ENCODE results near the gene ARHGAP10. TPM values are rescaled to one million over a fixed set of nuclear protein-coding genes. Genes with fewer than 3 reads are reported as not detected.
A peak's percentile ranks its signal among the peaks of the same experiment; 100 is the strongest.

Gene ARHGAP10
- polyA plus RNA-seq, 10 donors: 27.5 to 35.9 (median 32.4) TPM

DNA sequence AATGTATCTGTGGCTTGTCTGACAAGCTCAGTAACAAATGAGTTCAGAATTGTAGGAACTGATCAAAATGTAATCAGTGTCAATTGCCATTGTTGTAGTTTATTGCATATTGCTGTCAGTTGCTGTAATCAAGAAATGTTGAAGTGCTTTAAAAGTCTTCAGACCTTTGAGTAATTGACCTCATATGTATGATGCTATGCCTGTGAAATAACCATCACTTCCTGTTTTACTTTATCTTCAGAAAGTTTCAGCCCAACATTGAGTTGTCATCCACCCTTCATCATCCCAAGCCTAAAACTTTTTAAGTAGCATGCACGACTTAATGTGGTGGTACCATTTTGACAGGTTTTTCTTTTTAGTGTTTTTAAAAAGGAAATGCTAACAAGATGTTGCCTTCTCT, 212.4 kb downstream of the ARHGAP10 start:
- DNase-seq: no peak

- DNase-seq: no peak
Observed at GRCh38 chr4:147944670-147945260, 212.9 kb downstream of the ARHGAP10 start.

- no peak for DNase-seq
Observed at GRCh38 chr4:147948336-147948735, 216.4 kb downstream of the ARHGAP10 start.

GRCh38 chr4:147950261-147950660, 218.4 kb downstream of the ARHGAP10 start:
- DNase-seq: no peak

DNA sequence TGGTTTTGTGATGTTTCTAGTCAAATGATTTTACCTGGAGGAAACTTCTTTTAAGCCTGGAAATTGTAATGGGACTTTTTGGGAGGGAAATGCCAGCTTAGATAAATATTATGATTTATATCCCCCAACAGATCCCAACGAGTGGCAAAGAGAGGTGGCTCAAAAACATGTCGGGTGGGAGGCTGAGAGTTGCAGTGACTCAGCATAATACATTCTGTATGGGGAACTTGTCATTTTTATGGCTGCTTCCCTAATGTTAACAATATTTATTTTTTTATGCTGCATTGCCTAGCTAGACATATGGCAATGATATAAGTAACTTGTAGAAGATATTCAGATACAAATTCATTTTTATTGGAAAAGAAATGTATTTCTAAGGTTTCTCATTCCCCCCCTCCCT, 219.0 kb downstream of the ARHGAP10 start:
- no peak for DNase-seq

DNA sequence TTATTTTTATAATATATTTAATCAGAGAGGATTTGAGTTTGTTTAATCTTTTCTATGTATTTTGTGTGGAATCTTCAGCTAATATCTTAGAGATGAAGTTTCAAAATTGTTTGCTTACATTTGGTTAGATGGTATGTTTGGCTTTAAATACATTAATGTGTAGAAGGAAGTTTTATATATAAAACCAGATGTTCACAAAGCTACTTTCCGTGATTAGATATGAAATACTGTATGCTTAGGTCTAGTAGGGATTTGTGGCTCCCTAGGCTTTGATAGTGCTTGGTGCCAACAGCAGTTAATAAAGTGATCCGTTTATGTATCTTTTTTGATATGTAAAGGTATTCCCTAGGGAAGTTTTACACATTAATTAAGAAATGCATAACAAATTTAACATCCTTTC, 223.0 kb downstream of the ARHGAP10 start:
- no peak for DNase-seq

- no peak for DNase-seq
Observed at GRCh38 chr4:147955827-147956558, 224.1 kb downstream of the ARHGAP10 start.

GRCh38 chr4:147957446-147957845, 225.6 kb downstream of the ARHGAP10 start:
- DNase-seq: no peak

GRCh38 chr4:147958057-147958456, 226.2 kb downstream of the ARHGAP10 start:
- no peak for DNase-seq

GRCh38 chr4:147958489-147959065, 226.7 kb downstream of the ARHGAP10 start:
- DNase-seq: no peak

GRCh38 chr4:147960971-147961370, 229.1 kb downstream of the ARHGAP10 start:
- DNase-seq: no peak

GRCh38 chr4:147963839-147964238, 232.0 kb downstream of the ARHGAP10 start:
- DNase-seq: no peak

GRCh38 chr4:147964266-147964880, 232.5 kb downstream of the ARHGAP10 start:
- no peak for DNase-seq

GRCh38 chr4:147965056-147965455, 233.2 kb downstream of the ARHGAP10 start:
- no peak for DNase-seq

DNA sequence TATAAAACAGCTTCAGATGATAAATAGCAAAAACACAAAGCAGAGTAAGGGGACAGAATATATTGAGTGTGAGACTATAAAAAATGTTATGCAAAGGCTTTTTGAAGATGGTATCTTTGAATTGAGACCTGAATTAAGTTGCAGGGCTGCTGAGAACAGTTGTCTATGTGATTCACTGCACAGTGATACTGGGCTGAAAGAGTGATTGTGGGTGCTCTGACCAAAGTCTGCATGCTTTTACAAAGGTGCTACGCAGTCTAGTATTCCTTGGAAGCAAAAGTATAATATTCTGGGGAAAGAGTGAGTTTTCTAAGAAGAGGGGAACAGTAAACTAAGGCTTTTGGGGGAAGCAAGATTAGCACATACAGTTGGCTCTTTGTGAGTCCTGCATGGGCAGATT, 234.0 kb downstream of the ARHGAP10 start:
- DNase-seq: no peak

DNA sequence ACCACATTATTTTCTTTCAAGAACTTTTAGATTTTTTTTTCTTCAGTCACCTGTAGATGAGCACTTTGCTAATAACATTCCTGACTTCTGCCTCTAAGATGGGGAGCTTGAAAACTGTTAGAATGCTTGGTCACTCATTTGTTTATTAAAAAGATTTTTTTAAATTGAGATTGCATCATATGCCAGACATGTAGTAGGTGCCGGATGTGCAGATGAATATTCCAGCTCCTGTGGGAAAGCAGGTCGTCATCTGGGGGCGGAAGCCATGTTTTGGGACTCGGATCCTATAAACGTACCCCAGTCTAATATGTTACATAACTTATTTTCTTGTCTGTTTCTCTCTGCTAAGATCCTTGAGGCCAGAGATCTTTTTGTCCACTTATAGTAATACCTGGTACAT, 236.8 kb downstream of the ARHGAP10 start:
- DNase-seq: no peak

- no peak for DNase-seq
Observed at GRCh38 chr4:147969573-147970385, 237.9 kb downstream of the ARHGAP10 start.

DNA sequence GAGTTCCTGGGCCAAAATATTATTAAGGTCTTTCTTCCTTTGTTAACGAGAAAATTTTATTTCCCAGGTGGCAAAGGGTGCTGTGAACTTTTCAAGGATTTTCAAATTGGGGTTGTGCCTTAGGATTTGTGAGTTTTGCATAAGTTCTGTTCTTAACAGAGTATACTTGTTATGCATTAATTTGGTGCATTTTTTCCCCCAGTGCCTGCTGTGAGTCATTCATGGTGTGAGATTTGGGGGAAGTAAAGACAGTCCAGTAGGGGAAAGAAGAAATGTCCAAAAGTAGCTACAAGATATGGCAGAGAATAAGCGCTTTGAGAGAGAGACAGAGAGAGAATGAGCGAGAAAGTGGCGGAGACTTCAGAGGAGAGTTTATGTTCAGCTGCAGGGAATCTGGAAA, 239.2 kb downstream of the ARHGAP10 start:
- no peak for DNase-seq

DNA sequence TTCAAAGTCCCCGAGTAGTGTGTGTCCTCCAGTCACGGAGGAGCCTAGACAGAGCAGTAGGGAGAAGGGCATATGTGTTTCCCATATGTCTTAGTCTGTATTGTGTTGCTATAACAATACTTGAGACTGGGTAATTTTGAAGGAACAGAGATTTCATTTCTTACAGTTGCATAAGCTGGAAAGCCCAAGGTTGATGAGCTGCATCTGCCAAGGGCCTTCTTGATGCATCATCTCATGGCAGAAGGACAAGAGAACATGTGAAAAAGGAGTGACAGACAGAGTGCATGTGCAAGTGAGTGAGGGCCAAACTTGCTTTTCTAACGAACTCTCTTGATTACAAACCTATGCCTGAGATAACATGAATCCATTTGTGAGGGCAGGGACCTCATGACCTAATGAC, 243.4 kb downstream of the ARHGAP10 start:
- DNase-seq: peak in 1 of 3 donors; percentile 38

DNA sequence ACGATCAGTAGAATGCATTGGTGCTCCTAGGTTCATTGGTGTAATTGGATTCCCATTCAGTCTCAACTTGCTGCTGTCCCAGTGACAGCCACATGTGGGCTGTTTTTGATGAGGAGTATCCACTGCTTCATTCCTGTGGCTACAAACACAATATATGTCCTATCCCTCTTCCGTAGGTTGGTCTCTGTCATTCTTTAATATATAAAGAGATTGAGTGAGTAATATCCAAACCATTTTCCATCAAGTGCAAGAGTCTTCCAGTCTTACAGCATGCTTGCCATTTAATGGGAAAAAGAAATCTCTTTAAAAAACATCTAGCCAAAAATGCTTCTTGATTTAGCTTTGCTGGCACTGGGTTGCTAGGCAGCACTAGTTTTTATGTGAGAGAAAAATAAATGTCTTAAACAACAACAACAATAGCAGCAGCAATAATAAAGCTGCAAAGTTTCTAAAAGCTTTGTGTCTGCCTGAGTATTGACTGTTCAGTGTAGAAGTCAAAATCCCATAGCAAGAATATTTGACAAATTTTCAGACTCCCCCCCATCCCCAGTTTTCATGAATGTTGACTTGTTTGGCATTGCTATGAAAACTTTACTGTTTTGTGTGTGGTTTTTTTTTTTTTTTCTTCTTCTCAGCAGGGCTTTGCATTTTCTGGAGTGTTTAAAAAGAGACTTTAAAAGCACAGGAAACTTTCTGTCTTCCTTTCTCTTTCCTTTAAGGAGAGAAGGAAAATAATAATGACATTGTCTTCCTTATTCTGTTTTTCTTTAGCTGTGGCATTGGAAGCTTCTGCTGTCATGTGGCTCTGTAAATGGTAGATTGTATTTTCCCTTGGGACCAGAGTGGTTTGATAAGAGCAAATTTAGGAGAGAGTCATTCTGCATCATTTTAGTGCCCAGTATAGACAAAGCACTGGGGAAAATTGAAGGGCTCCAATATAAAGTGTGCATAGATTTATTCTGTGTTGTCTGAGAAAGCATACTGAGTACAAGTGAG, 244.3 kb downstream of the ARHGAP10 start:
- peak in 1 of 3 donors; percentile 54 for DNase-seq

DNA sequence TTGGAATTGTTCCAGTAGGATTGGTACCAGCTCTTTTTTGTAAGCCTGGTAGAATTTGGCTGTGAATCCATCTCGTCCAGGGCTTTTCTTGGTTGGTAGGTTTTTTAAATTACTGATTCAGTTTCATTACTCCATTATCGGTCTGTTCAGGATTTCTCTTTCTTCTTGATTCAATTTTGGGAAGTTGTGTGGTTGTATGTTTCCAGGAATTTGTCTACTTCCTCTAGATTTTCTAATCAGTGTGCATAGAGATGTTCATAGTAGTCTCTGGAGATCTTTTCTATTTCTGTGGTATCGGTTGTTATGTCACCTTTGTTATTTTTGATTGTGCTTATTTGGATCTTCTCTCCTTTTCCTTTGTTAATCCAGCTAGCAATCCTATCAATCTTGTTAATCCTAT, 248.7 kb downstream of the ARHGAP10 start:
- DNase-seq: no peak

Measured in muscle of back (tissue), 11 donors.